ENCODE data around the gene ATF6.

ATF6 gene

DNA sequence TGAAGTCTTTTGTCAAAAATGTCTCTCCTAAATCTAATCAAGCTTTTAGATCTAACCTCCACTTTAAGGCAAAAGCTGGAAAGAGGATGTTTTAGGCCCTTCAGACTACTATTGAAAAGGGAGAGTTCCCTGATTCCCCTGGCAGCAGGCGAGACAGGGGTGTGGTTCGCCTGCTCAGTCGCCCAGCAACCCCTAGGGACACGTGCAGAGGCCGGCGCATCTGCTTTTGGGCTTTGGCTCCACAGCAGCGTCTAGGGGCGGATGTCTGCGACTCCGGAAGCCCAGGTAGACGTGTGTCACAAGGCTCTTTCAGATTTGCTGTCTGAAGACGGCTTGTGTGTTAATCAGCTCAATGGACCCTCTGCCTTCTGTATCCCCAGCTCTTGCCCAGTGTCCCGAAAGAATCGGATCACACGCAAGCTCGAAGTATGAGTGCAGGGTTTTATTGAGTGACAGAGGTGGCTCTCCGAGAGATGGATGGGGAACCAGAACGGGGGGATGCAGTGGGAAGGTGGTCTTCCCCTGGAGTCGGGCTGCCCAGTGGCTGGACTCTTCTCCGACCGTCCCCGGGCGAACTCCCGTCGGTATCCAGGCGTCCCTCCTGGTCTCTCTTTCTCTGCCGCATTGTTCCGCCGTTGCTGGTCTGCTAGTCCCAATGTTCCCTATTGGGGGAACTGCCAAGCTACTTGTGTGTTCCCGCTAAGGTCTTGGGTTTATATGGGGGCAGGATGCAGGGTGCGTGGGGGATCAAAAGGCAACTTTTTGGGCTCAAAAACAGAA, 212.1 kb downstream of the ATF6 start:
- no peak for DNase-seq

DNA sequence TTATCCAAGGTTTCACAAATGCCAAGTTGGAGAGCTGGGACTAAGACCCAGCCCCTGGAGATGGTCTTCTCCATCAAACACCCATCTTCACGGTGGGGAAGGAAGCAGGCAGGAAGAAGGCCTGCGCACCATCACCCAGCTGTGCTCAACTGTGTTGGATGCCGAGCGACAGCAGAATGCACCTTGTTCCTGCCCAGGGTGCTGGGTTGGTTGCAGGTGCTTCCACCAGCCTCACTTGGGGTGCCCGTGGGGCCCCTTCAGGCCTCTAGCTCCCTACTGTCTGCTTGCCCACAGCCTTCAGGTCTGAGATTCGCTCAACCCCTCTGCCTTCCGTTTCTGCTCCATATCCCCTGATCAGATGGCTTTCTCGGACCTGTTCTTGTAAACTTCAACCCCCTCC, 215.0 kb downstream of the ATF6 start:
- DNase-seq, result no peak

- no peak for DNase-seq
Observed at GRCh38 chr1:161981735-161982506, 215.8 kb downstream of the ATF6 start.

DNA sequence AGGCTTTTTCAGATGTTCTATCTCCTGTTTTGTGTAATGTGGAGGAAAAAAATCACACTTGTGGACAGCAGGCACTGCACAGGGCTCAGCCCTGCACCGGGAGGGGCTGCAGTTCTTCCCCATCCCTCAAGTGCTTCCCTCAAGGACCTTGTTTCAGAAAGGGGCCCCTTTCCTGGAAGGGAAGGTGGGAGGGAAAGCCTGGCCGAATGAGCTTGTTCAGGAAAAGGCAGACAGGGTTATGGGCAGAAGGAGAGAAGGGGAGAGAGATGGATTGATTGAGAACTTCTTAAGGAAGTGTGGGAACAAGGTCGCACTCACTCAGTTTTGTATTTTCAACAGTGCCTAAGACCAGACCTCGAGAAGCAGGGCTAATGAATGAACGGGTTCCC, 216.4 kb downstream of the ATF6 start:
- no peak for DNase-seq

DNA sequence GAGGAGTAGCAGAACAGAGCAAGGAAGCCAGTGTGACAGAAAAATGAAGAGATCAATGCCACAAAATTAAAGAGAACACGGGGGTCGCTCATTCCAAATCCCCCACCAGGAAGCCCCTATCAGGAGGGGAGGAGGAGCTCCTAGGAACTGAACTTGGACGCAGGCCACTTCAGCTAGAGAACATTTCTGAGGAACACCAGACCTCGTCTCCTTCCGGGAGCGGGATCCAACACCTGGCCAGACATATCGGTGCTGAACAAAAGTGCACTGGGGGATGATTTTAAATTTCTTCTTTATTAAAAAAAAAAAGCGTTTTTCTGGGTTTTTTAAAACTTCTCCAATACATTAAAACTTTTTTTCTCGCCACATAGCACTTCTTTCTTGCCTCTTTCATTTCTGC, 216.8 kb downstream of the ATF6 start:
- no peak for DNase-seq

GRCh38 chr1:161983725-161984124, 217.6 kb downstream of the ATF6 start:
- DNase-seq, result no peak

DNA sequence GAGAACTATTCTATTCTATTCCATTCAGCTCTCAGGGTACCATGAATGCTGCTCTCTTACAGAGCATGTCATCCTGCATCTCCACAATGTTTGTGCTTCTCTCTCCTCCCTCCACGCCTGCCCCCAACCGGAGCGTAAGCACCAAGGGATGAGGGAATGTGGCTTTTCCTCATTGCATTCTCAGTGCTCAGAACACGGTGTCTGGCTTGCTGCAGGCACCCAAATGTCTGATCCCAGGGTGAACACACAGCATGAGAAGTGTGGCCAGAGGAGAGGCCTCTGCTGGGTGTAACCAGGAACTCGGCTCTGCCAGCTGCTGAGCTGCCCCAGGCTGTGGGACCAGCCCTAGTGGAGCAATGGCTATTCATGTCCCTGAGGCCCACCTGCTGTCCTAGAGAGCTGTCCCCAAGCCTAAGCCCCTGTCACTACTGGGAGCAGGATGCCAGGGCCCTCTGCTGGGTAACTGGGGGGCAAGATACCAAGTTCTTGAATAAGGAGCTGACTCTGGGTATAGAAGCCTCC, 219.2 kb downstream of the ATF6 start:
- DNase-seq, result no peak

DNA sequence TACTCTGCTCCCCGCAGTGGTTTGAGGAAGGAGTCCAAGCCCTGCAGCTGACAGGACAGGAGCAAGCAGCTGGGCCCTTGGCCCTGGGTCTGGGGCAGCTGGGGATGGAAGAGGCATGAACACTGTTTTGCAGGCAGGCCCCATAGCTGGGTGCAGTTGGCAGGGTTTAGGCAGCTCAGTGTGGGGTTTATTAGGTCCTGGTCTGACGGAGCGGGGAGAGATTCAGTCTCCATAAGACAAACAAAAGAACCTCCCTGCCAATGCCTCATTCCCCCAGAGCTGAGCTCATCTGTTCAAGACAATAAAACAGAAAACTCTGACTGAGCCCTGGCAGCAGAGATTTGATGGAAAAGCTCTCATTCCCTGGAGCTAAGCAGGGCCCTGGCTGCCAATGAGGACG, 220.2 kb downstream of the ATF6 start:
- no peak for DNase-seq

DNA sequence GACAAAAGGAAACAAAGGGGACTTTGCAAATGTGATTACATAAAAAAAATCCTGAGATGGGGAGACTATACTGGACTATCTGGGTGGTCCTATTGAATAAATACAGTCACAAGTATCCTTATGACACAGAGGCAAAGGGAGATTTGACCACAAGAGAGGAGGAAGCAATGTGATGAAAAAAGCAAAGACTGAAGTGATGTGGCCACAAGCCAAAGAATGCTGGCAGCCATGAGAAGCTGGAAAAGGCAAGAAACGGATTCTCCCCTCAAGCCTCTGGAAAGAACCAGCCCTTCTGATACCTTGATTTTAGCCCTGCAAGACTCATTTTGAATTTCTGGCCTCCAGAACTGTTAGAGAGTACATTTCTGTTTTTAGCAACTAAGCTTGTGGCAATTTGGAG, 221.2 kb downstream of the ATF6 start:
- no peak for DNase-seq

DNA sequence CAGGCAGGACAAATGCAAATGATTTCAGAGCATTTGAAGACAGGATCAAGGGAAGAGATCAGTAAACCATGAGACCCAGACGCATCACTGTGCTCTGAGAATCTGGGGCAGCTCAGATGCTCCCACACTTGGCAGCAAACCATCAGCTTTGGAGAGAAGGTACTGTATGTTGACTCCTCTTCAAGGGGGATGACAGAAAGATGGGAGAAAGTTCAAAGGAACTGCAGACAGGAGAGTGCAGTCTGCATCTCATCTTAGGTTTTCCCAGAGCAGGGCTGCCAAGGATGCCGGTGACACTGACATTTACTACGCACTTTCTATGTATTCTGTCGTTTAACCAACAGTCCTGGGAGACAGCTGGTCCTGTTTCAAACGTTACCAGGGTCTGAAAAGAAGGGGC, 221.8 kb downstream of the ATF6 start:
- DNase-seq, result no peak

DNA sequence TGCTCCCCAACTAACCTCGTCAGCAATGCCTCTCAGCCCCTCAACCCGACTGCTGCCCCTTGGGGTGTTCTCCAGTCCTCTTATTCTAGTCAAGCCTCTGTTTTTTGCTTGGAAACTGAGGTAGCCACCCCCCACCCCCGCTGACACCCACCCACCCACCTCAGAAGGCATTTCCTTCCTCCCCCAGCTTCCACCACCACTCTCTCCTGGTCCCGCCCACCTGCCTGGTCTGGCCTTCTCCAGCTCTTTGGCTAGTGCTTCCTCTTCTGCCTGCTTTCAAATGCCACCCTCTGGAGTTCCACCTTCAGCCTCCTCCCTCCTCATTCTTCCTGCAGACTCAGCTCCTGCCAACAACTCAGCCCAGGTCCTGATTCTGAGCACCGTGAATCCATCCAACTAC, 222.3 kb downstream of the ATF6 start:
- DNase-seq, result no peak

GRCh38 chr1:161989108-161989507, 223.0 kb downstream of the ATF6 start:
- no peak for DNase-seq

DNA sequence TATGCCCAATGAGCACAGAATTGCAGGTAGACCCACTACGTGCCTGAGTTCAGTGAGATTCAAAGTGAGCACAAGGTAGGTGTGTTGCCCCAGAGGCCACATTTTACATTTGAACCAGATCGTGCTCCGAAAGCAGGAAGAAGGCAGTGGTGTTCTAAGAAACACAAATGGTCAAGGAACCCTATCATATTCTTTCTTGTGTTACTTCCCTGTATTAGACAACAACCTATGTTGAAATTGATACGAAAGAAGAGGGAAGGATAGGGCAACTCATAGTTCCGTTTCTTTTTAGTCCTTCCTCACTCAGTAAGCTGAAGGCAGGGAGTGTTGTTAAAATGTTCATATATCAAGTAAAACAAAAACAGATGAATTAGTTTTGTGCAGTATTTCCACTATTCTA, 223.7 kb downstream of the ATF6 start:
- DNase-seq, result no peak

GRCh38 chr1:161993576-161993975, 227.5 kb downstream of the ATF6 start:
- no peak for DNase-seq

GRCh38 chr1:161994175-161994668, 228.1 kb downstream of the ATF6 start:
- no peak for DNase-seq

- DNase-seq, result no peak
Observed at GRCh38 chr1:161997152-161997551, 231.0 kb downstream of the ATF6 start.

- DNase-seq, result no peak
Observed at GRCh38 chr1:161998811-161999210, 232.7 kb downstream of the ATF6 start.

DNA sequence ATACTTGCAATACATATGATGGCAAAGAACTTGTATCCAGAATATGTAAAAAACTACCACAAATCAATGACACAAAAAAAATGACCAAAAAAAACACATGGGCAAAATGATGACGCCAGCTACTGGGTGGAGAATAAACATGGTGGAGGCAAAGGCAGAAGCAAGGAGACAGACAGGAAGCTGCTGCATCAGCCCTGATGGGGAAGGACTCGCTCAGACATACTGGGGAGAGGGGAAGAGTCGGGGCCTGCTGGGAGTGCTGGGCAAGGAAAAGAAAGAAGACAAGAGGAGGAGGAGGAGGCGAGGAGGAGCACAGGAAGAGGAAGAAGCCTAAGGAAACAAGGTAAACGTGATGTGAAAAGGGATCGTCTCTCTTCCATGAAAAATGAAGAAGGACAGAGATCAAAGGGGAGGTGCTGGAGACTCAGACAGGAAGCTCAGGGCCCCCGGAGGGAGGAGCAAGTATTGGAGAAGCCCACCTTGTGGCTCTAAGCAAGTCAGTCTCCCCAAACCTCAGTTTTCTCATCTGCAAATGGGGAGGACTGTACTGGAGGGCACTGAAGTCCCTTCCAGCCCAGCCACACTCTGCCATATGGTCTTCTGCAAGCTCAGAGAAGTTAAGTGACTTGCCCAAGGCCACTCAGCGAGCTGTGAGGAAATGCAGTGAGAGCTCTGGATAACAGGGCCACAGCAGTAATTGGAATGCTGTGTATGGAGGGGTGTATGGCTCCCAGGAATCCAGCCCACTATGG, 233.4 kb downstream of the ATF6 start:
- no peak for DNase-seq

DNA sequence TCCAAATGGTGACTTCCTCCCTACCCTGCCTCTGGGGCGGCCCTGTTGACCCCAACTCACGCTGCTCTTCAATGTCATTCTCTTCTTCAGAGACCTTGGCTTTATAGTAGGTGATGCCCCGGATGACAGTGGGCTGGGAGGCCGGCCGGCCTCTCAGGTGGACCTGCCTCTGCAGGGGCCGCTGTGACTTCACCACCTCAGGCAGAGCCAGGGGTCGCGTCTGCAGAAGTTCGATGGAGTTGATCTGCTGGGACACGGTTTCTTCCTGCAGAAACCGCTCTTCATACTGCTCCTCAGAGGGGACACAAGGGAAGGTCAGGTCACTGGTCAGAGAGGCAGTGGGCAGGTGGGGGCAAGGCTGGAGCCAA, 233.9 kb downstream of the ATF6 start:
- no peak for DNase-seq

- DNase-seq, result no peak
Observed at GRCh38 chr1:162003061-162003829, 237.1 kb downstream of the ATF6 start.

DNA sequence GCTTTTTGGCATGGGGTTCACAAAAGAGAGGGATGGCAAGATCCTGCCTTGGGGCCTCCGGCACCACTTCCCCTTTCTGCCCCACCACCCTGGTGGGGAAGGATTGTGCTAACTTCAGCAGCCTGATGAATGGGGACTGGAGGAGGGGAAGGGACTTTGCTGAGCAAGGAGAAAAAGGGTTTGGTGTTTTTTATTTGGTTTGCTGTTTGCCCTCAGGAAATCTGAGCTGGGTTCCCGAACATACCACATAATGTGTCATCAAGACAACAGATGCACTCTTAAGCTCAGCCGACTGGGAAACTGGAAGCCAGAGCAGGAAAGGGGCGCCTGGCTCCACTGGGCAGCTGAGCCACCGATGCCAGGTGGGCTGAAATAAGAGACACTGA, 237.7 kb downstream of the ATF6 start:
- DNase-seq, result peak; percentile 69

DNA sequence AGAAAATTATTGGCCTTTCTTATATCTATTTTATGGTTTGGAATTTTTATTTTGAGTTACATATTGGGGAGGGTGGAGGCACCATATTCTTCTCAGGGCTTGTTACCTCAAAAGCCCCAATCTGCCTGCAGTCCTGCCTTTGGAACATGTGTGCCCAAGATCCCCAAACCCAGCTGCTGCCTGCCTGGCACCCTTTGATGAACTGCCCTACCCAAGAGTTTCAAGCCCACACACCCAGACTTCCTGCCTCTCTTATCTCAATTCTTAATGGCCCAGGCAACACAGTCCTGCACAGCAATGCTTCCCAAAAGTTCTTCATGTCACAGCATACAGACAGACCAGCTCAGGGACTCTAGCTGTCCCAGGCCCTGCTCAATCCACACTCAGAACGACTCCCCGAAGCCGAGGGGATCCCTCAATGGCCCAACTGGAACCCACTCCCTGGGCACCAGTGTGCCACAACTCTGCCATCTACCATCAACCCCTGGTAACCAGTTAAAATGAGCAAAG, 238.4 kb downstream of the ATF6 start:
- peak; percentile 85 for DNase-seq

Data from hematopoietic multipotent progenitor cell treated with erythropoietin and hydrocortisone succinate and interleukin-3 and kit ligand, for 6 days (in vitro differentiated cells).